ENCODE measurements around the gene KLKB1. TPM values are rescaled to one million over a fixed set of nuclear protein-coding genes. Genes with fewer than 3 reads are reported as not detected.

The KLKB1 gene
- total RNA-seq, 1 experiment from 2014 or later: 0.10 TPM

GRCh38 chr4:186299291-186299690 lies 72.0 kb downstream of the KLKB1 start:
- no peaks in the 10 kb centered on the region for H3K36me3 ChIP-seq (ENCODE audit: control insufficient read depth in 1 of 2, insufficient read depth in 2 of 2, low read length in 2 of 2)
- RAD21 ChIA-PET (ENCODE audit: low non-redundant PET in 1 of 2, low total read pairs in 2 of 2, uncharacterized antibody in 2 of 2, unreplicated experiment in 2 of 2): no interaction called here

More at GRCh38 chr4:186299291-186299690, 72.0 kb downstream of the KLKB1 start:
- Histone ChIP-seq H3K79me2 (ENCODE audit: insufficient read depth, low read length) (no peaks in the 10 kb centered on the region), H3K27ac (ENCODE audit: low read depth, low read length) (no peak overlapping the region), H3K9me2 (ENCODE audit: insufficient read depth) (no peaks in the 10 kb centered on the region), H3K4me2 (ENCODE audit: low read length) (no peak overlapping the region), H3K27me3 (ENCODE audit: insufficient read depth, low read length) (no peaks in the 10 kb centered on the region), H4K20me1 (ENCODE audit: insufficient read depth) (no peaks in the 10 kb centered on the region), H2AFZ (ENCODE audit: low read depth, low read length, poor library complexity, severe bottlenecking) (no peak overlapping the region), H3K9me3 (ENCODE audit: control insufficient read depth in 1 of 2, insufficient read depth in 1 of 2, low read depth in 1 of 2, low read length in 2 of 2) (no peaks in the 10 kb centered on the region), H3K4me3 (replicated peaks in 1 of 2; ENCODE audit: low read depth in 1 of 2, low read length in 2 of 2) (no peak overlapping the region), H3K9ac (ENCODE audit: low read length) (no peak overlapping the region), H3K4me1 (ENCODE audit: control insufficient read depth in 1 of 2, insufficient read depth in 2 of 2, low read length in 2 of 2) (no peaks in the 10 kb centered on the region)
- ChIA-PET CTCF (interaction anchor here (0.9 kb wide), 1 partner anchor 288 kb away, joined by 3 read pairs; no protein-coding TSS in a partner anchor), POLR2A (no interaction called here)
- intact Hi-C loops (cut with micrococcal nuclease): loop anchor here (5.0 to 10.0 kb wide), 2 partner anchors 256 to 428 kb away; partner anchors contain the start of gene MTNR1A
- no TSS peak for BruUV-seq (replicated peaks)
- DNase-seq (ENCODE audit: low read depth, low spot score): no peak
- no peak for ATAC-seq
- no peak for TF ChIP-seq ZFX (IDR thresholded peaks at IDR 0.05)
- TF ChIP-seq POLR2A (IDR thresholded peaks at IDR 0.05; ENCODE audit: borderline replicate concordance, extremely low read depth, insufficient read depth, insufficient read length): no peak
- TF ChIP-seq MAX (IDR thresholded peaks at IDR 0.05): no peak
- TF ChIP-seq RAD21 (IDR thresholded peaks at IDR 0.05; ENCODE audit: low read depth): no peak
- TF ChIP-seq YY1 (IDR thresholded peaks at IDR 0.05; ENCODE audit: extremely low read depth, insufficient replicate concordance, low read depth, low read length): no peak
- no peak for TF ChIP-seq ATF3 (IDR thresholded peaks at IDR 0.05)
- TF ChIP-seq ZNF274 (IDR thresholded peaks at IDR 0.05; ENCODE audit: low read depth, low read length): no peak
- no peak for TF ChIP-seq SRF (IDR thresholded peaks at IDR 0.05; ENCODE audit: low read depth)
- TF ChIP-seq ZBTB33 (IDR thresholded peaks at IDR 0.05; ENCODE audit: extremely low read depth, insufficient replicate concordance, low read length): no peak
- TF ChIP-seq REST (IDR thresholded peaks at IDR 0.05; ENCODE audit: low read depth): no peak
- no peak for TF ChIP-seq EZH2phosphoT487 (IDR thresholded peaks at IDR 0.05; ENCODE audit: borderline replicate concordance)
- no peak for TF ChIP-seq FOSL1 (IDR thresholded peaks at IDR 0.05; ENCODE audit: low read depth)
- TF ChIP-seq SP1 (IDR thresholded peaks at IDR 0.05; ENCODE audit: low read depth): no peak

All from HCT116 (cell line).